Activated CD8-positive, alpha-beta T cell treated with anti-CD3 and anti-CD28 coated beads for 36 hours (primary cell): ENCODE measurements around the gene S100A12. TPM values are rescaled to one million over a fixed set of nuclear protein-coding genes. Genes with fewer than 3 reads are reported as not detected.

ENCODE experiments used
- ATAC-seq: fragments of 200-7000 bp; cut with Tn5 transposase; one replicate; pipeline ENCODE4 v1.10.0; 2021; ENCODE audit warnings: mild to moderate bottlenecking, moderate library complexity
- CTCF ChIA-PET: fragments of 350-600 bp; sonication (Branson Sonifier 250); formaldehyde crosslinking; loops from one replicate; lab custom pipeline; 2021; ENCODE audit warnings: antibody characterized with exemption; lab: Charles Lee
- POLR2A ChIA-PET: fragments of 350-600 bp; sonication (Branson Sonifier 250); formaldehyde crosslinking; loops from one replicate; lab custom pipeline; 2021; ENCODE audit warnings: antibody characterized with exemption; lab: Charles Lee
- DNase-seq: peaks from one replicate; pipeline ENCODE4 v3.0.0-alpha.2; 2020
- H3K27ac Mint-ChIP-seq: one replicate; pipeline ENCODE4 v1.8.0; 2021; ENCODE audit warnings: mild to moderate bottlenecking, mixed read lengths
- H3K27me3 Mint-ChIP-seq: one replicate; pipeline ENCODE4 v1.8.0; 2021; ENCODE audit warnings: mixed read lengths
- H3K36me3 Mint-ChIP-seq: one replicate; pipeline ENCODE4 v1.8.0; 2021; ENCODE audit warnings: low read depth, mixed read lengths
- H3K4me1 Mint-ChIP-seq: one replicate; pipeline ENCODE4 v1.8.0; 2021; ENCODE audit warnings: low read depth, mixed read lengths
- H3K4me3 Mint-ChIP-seq: one replicate; pipeline ENCODE4 v1.8.0; 2021; ENCODE audit warnings: mild to moderate bottlenecking, moderate library complexity, mixed read lengths
- H3K9me3 Mint-ChIP-seq: one replicate; pipeline ENCODE4 v1.8.0; 2021; ENCODE audit warnings: mixed read lengths
- intact Hi-C: fragments of 100-400 bp; cut with micrococcal nuclease; formaldehyde crosslinking; loops from one replicate; pipeline ENCODE4 v1.10.0; 2022
- total RNA-seq, 2 experiments: library from RNA; stranded (reverse); gene quantifications; one replicate each; pipeline ENCODE4 v1.2.3, GENCODE V29; 2021
- TF ChIP-seq, protein P1 (sequence below): fragments of 200-600 bp; IDR thresholded peaks from one replicate; pipeline ENCODE4 v1.8.0; 2022; ENCODE audit warnings: antibody characterized with exemption, mild to moderate bottlenecking

The S100A12 gene
- total RNA-seq, 2 experiments from 2014 or later, result not detected

DNA sequence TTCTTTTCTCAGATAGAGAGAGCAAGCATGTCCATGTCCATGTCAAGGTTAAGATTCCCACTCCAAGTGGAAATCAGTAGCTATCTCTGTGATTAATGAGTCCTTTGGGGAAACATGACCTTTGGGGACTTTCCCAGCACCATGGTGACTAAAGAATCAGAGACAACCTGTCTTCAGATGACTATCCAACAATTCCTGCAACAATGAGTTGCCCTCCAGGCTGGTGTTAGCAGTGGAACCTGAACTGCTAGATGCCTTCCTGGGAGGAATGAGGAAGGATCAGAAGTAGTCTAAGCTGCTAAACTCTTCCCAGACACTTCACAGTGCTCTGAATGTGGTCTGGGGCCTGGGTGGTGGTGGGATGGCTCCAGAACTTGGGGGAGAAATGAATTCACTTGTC lies 11.3 kb downstream of the S100A12 start:
- no peaks in the 10 kb centered on the region for H3K36me3 Mint-ChIP-seq
- H3K4me3 Mint-ChIP-seq, result no peak overlapping the region
- ChIA-PET POLR2A (no interaction called here), CTCF (interaction anchor here (1.0 to 2.1 kb wide), 4 partner anchors 9 to 131 kb away, joined by 3 to 6 read pairs (median 5); no protein-coding TSS in a partner anchor)
- peaks cover 11% of the 10 kb centered on the region for H3K27me3 Mint-ChIP-seq
- H3K4me1 Mint-ChIP-seq, result no peaks in the 10 kb centered on the region
- DNase-seq (no peak), ATAC-seq (no peak)
- no peak overlapping the region for H3K27ac Mint-ChIP-seq
- intact Hi-C loops, result no loop called here
- TF ChIP-seq, protein P1, sequence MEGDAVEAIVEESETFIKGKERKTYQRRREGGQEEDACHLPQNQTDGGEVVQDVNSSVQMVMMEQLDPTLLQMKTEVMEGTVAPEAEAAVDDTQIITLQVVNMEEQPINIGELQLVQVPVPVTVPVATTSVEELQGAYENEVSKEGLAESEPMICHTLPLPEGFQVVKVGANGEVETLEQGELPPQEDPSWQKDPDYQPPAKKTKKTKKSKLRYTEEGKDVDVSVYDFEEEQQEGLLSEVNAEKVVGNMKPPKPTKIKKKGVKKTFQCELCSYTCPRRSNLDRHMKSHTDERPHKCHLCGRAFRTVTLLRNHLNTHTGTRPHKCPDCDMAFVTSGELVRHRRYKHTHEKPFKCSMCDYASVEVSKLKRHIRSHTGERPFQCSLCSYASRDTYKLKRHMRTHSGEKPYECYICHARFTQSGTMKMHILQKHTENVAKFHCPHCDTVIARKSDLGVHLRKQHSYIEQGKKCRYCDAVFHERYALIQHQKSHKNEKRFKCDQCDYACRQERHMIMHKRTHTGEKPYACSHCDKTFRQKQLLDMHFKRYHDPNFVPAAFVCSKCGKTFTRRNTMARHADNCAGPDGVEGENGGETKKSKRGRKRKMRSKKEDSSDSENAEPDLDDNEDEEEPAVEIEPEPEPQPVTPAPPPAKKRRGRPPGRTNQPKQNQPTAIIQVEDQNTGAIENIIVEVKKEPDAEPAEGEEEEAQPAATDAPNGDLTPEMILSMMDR, result no peak
- no peaks in the 10 kb centered on the region for H3K9me3 Mint-ChIP-seq

DNA sequence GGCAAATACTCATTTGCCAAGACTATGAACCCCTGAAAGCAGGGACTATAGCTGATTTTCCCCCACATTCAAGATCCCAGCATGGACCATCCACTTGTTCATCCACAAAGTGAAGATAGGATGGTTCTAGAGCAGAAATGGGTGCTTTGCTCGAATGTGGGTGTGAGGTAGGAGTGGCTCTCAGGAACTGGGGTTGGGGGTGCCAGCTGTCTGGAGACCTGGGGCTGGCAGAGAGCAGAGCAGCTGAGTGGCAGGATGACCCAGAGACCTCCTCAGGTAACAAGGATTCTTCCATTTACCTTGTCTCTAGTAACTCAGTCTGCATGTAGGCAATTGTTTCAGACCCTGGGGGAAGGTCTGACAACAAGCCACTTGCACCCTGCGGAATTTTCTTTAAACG lies 11.8 kb downstream of the S100A12 start:
- ChIA-PET CTCF (interaction anchor here (1.2 to 2.1 kb wide), 3 partner anchors 9 to 131 kb away, joined by 4 to 6 read pairs (median 6); no protein-coding TSS in a partner anchor), POLR2A (no interaction called here)
- DNase-seq (no peak), ATAC-seq (no peak)
- peaks cover 11% of the 10 kb centered on the region for H3K27me3 Mint-ChIP-seq
- H3K9me3 Mint-ChIP-seq, result no peaks in the 10 kb centered on the region
- H3K4me1 Mint-ChIP-seq, result no peaks in the 10 kb centered on the region
- TF ChIP-seq, protein P1, result no peak
- H3K4me3 Mint-ChIP-seq, result no peak overlapping the region
- no peaks in the 10 kb centered on the region for H3K36me3 Mint-ChIP-seq
- no peak overlapping the region for H3K27ac Mint-ChIP-seq
- intact Hi-C loops, result no loop called here

DNA sequence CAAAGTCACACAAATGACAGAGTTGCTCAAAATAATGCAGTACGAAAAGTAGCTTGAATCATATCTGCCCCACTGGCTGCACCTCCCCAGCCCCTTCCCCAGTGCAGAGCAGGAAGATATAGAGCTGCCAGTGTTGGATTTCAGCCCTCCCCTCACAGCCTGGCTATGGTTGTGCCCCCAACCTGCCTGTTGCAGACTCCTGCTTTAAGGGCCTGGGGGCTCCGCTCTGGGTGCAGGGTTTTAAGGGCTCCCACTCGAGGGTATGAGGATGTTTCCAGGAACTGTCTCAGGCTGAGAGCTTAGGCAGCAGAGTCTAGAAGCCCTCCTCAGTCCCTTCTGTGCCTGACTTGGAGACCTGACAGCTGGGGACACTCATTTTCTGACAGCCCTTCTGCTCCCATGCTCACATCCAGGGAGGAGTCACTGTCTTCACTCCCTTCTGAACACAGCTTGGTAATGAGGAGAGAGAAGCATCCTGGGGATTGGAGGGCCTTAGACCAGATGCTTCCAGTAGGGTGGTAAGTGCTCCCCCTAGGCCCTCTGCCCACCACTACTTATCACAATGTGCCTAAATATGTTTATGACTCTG lies 13.1 kb downstream of the S100A12 start:
- Mint-ChIP-seq H3K27me3 (peaks cover 11% of the 10 kb centered on the region), H3K9me3 (no peaks in the 10 kb centered on the region), H3K4me3 (no peak overlapping the region), H3K4me1 (peaks cover 3% of the 10 kb centered on the region), H3K36me3 (no peaks in the 10 kb centered on the region), H3K27ac (no peak overlapping the region)
- POLR2A ChIA-PET, result no interaction called here
- TF ChIP-seq, protein P1, result no peak
- intact Hi-C loops, result no loop called here
- DNase-seq, result no peak
- CTCF ChIA-PET, result interaction anchor here (0.9 to 1.9 kb wide), 2 partner anchors 9 to 133 kb away, joined by 7 to 13 read pairs; no protein-coding TSS in a partner anchor
- no peak for ATAC-seq

DNA sequence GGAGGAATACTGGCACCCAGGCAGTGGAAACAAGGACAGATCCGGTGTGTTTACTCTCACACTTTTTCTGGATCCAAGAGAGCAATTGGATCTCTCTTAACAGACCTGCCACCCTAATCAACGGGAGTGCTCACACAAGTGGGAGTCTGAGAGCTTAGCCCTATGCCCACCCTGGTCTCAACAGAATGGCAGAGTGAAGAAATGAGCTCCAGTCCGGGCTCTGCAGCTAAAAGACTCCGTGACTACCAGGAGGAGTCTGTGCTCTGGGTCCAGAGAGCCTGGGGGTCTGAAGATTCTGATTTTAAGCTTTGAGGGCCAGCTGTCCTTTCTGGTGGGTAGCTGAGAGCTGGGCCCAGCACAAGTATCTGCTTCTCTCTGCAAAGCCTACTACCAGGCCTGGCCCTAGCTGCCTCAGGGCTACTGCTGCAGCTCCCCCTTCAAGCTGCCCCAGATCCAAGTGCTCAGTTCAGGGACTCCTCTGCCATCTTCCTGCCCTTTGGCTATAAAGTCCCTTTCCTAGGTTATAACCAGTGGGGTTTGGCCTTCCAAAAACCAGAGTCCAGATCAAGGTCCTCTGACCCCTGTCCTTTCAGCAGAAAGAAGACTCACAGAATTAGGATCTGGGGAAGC lies 13.8 kb downstream of the S100A12 start:
- H3K9me3 Mint-ChIP-seq, result no peaks in the 10 kb centered on the region
- POLR2A ChIA-PET, result no interaction called here
- peaks cover 11% of the 10 kb centered on the region for H3K27me3 Mint-ChIP-seq
- intact Hi-C loops, result no loop called here
- no peaks in the 10 kb centered on the region for H3K36me3 Mint-ChIP-seq
- ATAC-seq (no peak), DNase-seq (no peak)
- H3K4me1 Mint-ChIP-seq, result peaks cover 5% of the 10 kb centered on the region
- no peak overlapping the region for H3K27ac Mint-ChIP-seq
- CTCF ChIA-PET, result interaction anchor here (0.6 to 1.9 kb wide), 3 partner anchors 9 to 134 kb away, joined by 3 to 13 read pairs (median 7); no protein-coding TSS in a partner anchor
- no peak overlapping the region for H3K4me3 Mint-ChIP-seq
- TF ChIP-seq, protein P1, result no peak
